HG02885 (cell line): ENCODE data around the gene P3H4.

Experiments
- ATAC-seq: cut with Tn5 transposase; IDR thresholded peaks from one replicate; pipeline ENCODE4 v1.9.1; 2021; ENCODE audit warnings: mild to moderate bottlenecking; ENCODE audit not compliant: unreplicated experiment, poor library complexity

P3H4 gene

GRCh38 chr17:41822216-41823140 is 10.7 kb upstream of the P3H4 start:
- no peak for ATAC-seq

GRCh38 chr17:41821776-41822175 is 10.0 kb upstream of the P3H4 start:
- ATAC-seq, result no peak

- ATAC-seq, result no peak
Measured at GRCh38 chr17:41818024-41818423, 6.3 kb upstream of the P3H4 start.

DNA sequence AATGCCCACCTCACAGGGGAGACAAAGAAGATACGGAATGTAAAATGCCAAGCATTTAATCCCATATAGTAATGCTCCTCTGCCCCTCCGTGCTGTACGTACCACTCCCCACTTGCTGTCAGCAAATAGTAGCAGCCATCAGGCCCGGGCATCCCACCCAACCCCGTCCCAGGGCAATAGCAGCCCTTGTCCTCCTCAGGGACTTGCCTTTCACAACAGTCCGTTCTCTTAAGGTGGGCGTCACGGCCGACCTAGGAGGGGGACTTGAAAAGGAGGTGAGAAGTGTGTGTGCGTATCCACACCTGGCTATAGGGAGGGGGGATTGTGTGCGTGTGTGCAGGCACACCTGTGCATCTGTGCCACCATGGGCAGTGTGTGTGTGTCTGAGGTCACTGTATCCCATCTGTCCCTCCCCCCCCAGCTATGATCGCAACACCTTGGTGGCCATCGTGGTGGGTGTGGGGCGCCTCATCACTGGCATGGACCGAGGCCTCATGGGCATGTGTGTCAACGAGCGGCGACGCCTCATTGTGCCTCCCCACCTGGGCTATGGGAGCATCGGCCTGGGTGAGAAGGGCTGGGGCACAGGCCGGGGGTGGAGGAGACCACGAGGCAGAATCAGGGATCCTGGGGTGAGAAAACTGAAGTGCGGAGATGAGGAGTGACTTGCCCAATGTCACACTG is 5.0 kb upstream of the P3H4 start:
- ATAC-seq, result no peak

DNA sequence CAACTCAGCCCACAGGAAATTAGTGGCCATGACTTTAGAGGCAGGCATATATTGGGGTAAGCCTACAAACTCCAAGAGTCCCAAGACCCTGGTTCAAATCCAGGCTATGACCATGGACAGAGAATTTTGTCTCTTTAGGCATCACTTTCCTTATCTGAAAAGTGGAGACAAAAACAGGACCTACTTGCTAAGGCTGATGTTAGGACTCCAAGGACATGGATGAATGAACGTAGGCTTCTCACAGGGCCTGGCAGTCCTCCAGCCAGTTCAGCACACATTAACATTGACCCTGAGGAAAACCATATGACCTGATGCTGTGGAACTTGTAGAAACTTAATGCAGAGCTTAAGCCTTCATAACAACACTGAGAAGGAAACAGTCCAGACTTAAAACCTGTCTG is 2.4 kb upstream of the P3H4 start:
- no peak for ATAC-seq

DNA sequence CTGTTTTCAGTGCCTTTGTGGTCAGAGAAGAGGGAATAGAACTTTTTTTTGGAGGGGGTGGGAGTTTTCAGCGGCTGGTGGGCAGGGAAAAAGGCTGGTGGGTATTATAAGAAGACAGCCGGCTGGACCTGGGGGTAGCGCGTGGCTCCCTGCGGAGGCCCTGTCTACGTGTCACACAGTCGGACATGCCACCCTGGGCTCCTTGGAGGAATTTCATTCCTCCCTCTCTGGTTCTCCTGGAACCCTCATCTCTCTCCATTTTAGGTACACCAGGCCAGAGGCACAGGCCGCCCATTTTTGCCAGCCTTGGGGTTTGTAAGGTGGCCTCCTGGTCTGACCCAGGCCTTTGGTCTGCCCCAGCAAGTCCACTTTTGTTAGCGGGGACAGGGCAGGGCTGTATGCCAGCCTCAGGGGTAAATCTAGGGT is 2.0 kb upstream of the P3H4 start:
- no peak for ATAC-seq

- ATAC-seq, result no peak
Measured at GRCh38 chr17:41813152-41813680, 1.5 kb upstream of the P3H4 start.

DNA sequence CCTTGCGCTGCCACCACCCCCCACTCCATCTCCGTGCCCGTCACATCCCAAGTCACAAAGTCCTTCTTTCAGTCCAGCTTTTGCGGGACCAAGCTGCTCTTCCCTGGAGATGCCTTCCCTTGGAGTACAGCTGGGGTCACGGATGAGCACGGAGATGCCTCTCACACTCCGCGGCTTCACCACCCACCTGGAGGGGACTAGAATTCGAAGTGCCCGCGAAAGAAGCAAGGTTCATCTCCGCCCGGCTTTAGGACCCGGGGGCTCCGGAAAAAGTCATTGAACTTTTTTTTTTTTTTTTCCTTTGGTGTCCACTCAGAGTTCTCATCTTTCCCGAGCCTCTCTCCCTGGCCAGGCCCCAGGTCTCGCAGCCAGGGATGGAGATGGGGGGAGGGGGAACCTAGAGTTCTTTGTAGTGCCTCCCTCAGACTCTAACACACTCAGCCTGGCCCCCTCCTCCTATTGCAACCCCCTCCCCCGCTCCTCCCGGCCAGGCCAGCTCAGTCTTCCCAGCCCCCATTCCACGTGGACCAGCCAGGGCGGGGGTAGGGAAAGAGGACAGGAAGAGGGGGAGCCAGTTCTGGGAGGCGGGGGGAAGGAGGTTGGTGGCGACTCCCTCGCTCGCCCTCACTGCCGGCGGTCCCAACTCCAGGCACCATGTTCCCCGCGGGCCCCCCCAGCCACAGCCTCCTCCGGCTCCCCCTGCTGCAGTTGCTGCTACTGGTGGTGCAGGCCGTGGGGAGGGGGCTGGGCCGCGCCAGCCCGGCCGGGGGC is 817 bp upstream of the P3H4 start, which contains the start of gene FKBP10:
FKBP10 (plus strand) TSS at position 624 of the 771 bp plus-strand sequence; CDS start at position 655, 31 bp downstream.
- ATAC-seq, result no peak

DNA sequence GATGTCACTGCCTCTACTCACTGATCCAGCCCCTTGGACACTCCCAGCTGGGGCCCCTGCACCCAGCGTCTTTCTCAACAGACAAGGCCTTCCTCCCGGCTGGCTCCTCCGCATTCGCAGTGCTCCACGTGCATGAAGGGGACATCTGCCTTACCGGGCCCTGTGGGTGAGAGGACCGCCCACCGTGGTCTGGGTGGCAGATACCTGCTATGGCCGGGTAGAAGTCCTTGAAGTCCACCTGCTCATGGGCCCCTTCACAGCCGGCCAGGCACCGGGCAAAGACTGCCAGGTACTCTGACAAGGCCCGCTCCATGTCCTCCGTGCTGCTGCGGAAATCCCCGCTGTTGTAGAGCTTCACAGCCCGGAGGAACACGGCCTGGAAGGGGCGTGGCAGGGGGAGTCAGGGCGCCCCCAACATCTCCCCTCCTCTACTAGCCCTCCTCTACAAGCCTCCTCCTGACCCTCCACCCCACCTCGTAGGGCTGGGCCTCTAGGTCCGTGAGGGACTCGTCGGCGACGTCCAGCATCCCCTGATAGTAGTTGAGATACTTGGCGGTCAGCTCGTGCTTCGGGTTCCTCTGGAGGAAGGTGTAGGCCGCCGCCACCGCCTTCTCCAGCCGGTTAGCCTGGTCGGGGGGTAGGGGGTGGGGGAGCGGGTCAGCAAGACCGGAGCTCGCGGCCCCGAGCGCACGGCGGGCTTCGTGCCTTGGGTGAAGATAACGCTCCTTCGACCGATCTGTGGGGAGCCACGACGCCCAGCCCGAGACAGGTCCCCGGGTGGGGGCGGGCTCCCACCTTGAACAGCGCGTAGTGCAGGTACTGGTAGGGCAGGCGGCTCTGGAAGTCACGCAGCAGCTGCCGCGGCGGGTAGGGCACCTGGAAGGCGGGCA is 845 bp downstream of the P3H4 start:
- ATAC-seq, result no peak

DNA sequence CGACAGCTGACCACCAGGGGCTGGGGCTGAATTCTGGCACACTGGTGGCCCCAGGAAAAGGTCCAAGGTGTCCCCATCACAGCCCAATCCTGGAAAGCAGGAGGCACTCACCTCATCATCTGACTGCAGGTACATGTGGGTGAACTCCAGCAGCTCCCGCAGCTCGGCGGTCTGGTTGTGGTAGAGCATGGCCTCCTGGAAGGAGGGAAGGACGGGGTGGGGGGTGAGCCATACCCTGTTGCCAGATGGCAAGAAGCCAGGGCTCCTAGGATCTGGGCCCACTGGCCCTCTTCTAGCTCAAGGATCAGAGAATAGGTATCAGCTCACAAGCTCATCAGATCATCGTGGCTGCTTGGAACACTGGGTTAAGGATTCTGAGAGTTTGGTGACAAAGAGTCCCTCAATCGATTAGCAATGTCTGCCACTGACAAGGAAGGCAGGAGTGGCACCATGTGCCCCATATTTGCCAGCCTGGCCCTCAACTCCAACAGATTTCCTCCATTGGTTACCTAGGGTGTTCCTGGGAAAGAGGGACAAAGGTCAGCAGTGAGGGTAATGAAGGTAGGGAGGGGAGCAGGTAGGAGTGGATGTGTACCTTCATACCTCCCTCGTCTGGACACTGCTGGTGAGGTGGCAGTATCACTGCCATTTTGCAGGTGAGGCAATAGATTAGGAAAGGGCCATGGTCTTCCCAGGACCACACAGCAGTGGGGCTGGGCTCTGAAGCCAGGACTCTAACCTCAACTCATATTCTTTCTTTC is 4.9 kb downstream of the P3H4 start:
- ATAC-seq, result no peak

DNA sequence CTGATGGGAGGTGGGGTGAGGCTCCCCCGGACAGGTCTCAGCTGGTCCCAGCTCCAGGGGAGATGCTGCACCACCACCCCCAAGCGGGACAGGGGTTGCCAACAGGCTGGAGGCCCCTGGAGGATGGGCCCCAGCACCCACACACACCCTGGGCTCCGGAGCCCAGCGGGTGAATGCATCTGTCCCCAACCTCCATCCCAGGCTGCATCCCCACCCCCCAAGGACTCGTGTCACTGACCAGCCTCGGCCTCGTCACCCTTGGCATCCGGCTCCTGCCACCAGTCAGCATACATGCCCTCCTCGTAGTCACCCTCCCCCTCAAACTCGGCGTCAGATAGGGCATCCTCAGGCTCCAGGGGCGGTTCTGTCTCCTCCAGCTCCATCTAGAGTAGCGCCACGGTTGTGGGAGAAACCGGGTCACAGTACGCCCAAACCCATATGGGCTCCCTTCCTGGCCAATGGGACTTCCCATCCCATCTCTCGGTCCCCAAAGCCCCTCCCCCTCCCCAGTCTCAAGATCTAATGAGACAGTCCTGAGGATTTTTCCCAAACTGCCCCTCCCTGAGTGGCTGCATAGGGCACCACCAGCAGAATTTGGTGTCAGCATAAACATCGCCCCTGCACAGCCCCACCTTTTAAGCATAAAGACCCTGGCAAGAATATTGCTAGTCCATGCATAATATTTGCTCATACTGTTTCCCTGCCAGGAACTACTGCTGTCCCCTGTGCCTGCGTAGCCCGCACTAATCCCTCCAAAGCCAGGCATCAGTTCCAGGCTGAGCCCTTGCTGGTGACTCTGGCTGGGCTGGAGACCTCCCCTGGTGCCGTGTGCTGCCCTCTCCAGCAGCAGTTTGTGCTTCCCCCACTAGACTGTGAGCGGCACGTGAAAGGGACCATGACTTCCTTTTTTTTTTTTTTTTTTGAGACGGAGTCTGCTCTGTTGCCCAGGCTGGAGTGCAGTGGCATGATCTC is 8.4 kb downstream of the P3H4 start:
- no peak for ATAC-seq

GRCh38 chr17:41801374-41802271 is 10.1 kb downstream of the P3H4 start:
- ATAC-seq, result no peak

GRCh38 chr17:41800601-41801373 is 11.0 kb downstream of the P3H4 start:
- ATAC-seq, result no peak

DNA sequence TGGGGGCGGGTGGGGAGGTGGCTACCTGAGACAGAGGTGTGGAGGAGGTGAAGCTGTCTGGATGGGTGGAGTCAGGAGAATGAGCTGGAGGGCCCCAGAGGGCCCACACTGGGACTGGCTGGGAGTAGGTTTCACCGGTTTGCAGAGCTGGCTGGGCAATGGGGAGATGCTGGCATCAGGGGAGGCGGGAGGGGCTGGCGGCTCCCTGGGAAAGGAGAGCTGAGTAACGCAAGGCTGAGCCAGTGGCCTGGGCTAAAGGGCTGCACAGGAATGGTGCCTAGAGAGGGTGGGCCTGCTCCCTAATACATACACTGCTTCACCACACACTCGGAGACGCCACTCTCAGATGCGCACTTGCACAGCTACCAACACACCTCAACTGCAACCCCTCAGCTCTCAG is 12.4 kb downstream of the P3H4 start:
- ATAC-seq, result no peak

GRCh38 chr17:41797377-41797776 is 14.4 kb downstream of the P3H4 start:
- no peak for ATAC-seq
